Right renal cortex interstitium (tissue), 3 donors: Measurements from ENCODE around the gene ANTXRL. TPM values are rescaled to one million over a fixed set of nuclear protein-coding genes. Genes with fewer than 3 reads are reported as not detected.
"Not testable (repeated sequence)": the region's sequence is repeated elsewhere in the genome, so short reads cannot be mapped to it uniquely, and the experiment has no call there.

Source experiments
- DNase-seq, 3 donors: peaks; one replicate each; pipeline ENCODE4 v3.0.0-alpha.2; 2013; ENCODE audit warnings: low read depth in 3 of 3, low spot score in 2 of 3
- polyA plus RNA-seq, 3 donors: library from polyadenylated mRNA; unstranded; fragments of 120-200 nt; gene quantifications; one replicate each; pipeline ENCODE4 v1.2.1, GENCODE V29; 2013; ENCODE audit not compliant: insufficient read length in 3 of 3

Gene ANTXRL
- polyA plus RNA-seq, 3 donors, result not detected

DNA sequence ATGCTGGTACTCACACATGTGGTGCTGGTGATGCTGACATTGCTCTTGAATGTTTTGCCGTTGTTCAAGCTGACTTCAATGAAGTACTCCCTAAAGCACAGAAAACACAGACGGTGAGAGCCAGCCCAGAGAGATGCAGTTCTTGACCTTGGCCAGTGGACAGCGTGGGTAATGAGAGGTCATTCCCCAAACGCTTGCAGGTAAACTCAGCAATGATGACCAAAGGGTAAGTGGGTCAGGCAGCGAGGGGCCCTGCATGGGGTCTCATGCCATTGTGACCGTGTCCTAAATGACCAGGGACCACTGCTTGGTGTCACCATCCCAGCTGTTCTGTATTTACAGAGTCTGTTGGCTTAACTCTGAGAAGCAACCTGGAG lies 32.8 kb upstream of the ANTXRL start:
- no peak for DNase-seq

GRCh38 chr10:46254467-46254866 lies 32.3 kb upstream of the ANTXRL start:
- no peak for DNase-seq

DNA sequence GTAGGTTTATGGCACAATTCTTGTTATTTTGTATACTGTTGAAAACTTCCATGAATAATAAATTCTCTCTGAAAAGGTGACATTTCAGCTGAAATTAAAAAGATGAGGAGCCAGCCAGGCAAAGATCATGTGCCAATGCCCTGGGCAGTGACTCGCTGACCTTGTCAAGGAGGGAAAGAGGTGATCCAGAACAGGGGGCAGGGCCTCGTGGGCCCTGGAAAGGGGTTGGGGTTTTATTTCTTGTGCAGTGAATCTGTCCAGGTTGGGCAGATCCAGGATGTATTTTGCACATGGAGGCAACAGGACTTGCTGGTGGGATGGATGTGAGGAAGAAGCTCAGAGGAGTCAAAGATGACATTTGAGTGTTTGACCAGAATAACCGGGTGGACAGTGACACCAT lies 31.6 kb upstream of the ANTXRL start:
- DNase-seq, result not testable (repeated sequence)

DNA sequence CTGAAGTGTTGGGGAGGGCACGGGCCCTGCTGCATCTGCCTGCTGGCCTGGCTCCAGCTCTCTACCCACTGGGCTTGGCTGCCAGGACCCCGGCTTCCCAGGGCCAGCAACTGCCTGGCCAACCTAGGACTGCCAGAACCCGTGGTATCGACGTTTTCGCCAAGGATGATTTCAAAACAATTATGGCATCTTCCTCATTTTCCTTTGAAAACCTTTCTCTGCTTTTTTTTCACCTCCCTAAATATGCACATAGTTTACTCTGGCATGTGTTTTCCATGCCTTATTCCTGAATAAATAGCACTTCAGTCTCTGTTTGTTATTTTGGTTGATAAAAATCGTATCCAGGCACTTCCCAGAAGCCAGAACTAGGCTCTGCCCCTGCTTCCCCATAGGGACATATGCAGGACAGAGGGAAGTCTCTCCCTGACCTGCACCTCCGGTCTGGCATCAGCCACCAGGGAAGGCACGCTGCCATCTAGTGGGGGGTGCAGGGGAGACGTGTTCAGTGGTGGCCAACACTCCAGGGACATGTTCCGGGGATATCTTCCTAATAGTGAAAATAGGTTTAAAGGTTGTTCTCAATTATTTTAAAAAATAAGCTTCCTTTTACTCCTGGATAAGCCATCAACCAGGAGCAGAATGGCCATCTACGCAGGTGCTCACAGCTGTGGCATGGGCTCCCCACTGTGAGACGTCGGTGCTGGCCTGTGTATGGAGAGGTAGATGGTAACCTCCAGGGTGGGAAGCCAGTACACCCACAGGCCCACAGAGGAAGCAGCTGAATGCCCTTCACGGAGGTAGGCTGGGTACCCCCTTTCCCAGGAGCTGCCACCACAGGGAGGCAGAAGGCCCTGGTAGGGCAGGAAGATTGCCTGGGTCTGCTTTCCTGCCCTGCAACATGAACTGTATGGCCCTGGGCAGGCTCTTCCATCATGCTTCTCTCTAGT lies 30.7 kb upstream of the ANTXRL start:
- no peak for DNase-seq

- DNase-seq, result no peak
Measured at GRCh38 chr10:46257099-46257498, 29.7 kb upstream of the ANTXRL start.

GRCh38 chr10:46262906-46263560 lies 23.8 kb upstream of the ANTXRL start:
- not testable (repeated sequence) for DNase-seq

- DNase-seq, result no peak
Measured at GRCh38 chr10:46263831-46264268, 22.9 kb upstream of the ANTXRL start.

DNA sequence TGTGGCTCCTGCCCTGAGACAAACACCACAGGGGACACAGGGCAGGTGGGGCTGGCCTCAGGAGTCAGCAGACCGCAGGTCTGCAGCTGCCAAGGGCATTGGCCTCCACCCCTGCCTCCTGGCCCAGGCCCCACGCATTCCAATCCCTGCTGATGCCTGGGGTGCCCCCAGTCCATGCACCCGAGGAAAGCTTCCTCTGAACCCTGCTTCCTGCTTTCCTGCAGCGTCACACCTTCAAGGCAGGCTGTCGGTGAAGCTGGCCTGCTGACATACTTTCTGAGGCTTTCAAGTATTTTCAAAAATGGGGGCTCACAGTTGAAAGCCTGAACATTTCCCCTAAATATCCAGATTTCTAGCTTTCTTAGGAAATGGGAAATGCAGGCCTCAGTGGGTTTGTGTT lies 22.5 kb upstream of the ANTXRL start:
- DNase-seq, result no peak

- no peak for DNase-seq
Measured at GRCh38 chr10:46264737-46265368, 21.9 kb upstream of the ANTXRL start.

DNA sequence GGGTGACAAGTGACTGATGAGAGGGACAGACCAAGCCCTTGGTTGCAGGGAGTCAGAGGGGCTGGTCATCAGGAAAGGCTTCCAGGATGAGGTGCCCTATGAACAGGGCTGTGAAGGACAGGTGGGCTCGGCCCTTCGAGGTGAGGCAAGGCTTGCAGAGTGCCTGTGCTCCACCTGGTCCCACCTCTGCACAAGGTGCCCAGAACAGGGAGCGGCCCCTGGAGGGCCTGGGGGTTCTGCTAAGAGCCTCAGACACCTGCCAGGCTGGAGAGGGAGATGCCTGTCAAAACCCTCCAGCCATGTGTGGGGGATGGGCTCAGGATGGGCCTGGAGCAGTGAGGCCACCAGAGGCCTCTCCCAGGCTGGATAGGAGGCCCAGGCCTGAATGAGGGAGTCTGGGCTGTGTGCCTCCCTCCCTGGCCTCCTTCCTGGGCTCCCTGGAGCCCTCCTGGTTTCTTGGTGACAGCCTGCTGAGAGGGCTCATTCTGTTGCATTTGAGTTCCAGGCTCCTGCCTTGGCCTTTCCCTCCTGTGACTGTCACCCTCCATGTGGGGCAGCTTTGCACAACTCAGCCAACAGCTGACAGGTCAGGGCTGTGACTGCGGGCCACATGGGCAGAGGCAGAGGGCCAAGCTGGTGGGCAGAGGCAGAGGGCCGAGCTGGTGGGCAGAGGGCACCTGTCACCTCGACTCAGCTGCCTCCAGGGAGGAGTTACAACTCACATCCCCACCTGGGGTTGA lies 21.1 kb upstream of the ANTXRL start:
- not testable (repeated sequence) for DNase-seq

- no peak for DNase-seq
Measured at GRCh38 chr10:46266306-46266985, 20.4 kb upstream of the ANTXRL start.

GRCh38 chr10:46267132-46267985 lies 19.4 kb upstream of the ANTXRL start:
- no peak for DNase-seq

DNA sequence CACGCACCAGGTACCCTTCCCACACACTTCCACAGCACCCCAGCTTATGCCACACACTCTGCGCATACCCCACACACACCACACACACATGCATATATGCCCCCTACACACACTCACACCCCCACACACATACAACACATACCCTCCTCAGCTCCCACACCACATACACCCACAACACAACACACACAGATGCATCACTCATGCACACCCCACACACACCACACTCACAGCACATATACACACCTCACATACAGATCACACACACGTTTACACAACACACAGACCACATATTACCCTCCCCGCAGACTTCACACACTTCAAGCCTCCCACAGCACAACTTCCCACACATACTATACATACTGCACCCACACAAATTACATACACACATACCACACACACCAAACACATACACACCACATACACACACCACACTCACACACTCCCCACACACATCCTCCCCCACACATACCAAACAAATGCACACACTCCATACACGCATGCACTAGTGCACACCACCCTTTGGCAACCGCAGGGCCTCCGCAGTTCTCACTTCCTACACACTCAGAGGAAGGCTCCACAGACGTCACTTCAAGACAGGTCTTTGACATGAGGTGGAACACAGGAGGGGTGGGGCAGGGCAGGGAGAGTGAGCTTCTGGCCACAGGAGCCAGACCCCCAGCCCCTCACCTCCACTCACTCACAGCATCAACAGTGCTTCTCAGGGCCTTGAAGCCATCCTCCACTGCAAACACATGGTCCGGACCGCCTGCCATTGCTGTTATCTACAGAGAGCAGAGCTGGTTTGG lies 18.5 kb upstream of the ANTXRL start:
- no peak for DNase-seq

- not testable (repeated sequence) for DNase-seq
Measured at GRCh38 chr10:46269554-46270053, 17.2 kb upstream of the ANTXRL start.

GRCh38 chr10:46270086-46270811 lies 16.5 kb upstream of the ANTXRL start:
- no peak for DNase-seq

- DNase-seq, result not testable (repeated sequence)
Measured at GRCh38 chr10:46270963-46271530, 15.8 kb upstream of the ANTXRL start.
